NCI-H69 (cell line): ENCODE results near the gene ZNF280D.
"Not testable (repeated sequence)": the region's sequence is repeated elsewhere in the genome, so short reads cannot be mapped to it uniquely, and the experiment has no call there.

Experiments used
- DNase-seq: peaks from one replicate; lab custom pipeline; 2025; lab: John Stamatoyannopoulos, UW

Gene ZNF280D, protein sequence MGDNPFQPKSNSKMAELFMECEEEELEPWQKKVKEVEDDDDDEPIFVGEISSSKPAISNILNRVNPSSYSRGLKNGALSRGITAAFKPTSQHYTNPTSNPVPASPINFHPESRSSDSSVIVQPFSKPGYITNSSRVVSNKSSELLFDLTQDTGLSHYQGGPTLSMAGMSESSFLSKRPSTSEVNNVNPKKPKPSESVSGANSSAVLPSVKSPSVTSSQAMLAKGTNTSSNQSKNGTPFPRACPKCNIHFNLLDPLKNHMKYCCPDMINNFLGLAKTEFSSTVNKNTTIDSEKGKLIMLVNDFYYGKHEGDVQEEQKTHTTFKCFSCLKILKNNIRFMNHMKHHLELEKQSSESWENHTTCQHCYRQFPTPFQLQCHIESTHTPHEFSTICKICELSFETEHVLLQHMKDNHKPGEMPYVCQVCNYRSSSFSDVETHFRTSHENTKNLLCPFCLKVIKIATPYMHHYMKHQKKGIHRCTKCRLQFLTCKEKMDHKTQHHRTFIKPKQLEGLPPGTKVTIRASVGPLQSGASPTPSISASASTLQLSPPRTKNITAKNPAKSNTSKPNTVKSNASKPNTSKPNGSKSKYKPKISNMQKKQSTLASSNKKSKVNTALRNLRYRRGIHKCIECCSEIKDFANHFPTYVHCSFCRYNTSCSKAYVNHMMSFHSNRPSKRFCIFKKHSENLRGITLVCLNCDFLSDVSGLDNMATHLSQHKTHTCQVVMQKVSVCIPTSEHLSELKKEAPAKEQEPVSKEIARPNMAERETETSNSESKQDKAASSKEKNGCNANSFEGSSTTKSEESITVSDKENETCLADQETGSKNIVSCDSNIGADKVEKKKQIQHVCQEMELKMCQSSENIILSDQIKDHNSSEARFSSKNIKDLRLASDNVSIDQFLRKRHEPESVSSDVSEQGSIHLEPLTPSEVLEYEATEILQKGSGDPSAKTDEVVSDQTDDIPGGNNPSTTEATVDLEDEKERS

DNA sequence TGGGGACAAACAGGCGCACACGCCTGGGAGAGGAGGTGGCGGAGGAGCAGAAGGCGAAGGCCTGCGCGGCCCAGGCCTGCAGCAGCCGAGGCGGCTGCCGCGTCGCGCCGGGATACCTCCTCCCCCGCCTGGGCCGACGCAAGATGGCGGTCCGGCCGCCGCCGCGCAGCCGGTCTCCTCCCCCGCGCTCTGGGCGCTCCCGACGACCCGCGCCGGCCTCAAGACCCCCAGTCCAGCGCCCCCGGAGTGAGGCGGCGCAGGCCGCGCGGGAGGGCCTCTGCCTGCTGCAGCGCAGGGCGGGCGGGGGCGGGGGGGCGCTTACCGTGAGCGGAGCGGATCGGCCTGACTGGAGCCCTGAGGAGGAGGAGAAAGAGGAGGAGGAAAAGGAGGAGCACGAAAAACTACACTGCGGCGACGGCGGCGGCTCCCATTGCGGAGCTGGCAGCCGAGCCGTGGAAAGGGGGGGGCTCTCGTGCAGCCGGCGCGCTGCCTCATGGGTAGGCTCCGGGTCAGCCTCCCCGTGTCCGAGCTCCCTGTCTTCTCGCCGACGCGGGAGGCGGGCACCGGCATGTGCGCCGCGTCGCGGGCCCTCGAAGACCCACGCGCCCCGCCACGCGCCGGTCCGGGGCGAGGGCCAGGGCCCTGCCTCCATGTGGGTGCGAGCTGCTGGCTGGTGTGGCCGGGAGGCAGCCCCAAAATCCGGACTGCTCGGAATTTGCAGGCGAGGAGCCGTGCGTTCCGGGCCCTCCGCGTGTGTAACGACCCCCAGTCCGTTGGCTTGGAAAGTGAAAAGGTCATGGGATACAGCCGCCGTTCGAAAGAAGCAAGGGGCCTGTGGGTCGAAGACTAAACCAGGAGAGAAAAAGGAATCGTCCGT, at the start of gene ZNF280D:
Gene ZNF280D (minus strand): TSS at position 374 of the 877 bp plus-strand sequence. CDS start 26,400 bp downstream, outside the sequence.
- DNase-seq = peak; percentile 95

DNA sequence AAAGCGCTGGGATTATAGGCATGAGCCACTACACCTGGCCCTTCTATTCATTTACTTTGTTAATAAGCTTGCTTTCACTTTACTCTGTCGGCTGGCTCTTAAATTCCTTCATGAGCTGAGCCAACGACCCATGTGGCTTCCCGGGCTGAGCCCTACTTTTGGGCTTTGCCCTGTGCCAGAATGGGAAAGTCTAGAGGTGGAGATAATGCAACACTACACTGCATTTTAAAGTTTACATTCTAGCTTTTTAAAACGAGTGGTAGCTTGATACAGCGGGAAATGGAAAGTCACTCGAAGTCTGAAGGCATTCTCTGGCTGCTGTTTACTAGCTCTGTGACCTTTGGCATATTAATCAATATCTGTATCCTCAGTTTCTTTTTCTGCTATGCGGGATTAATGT, 49.0 kb upstream of the ZNF280D start:
- DNase-seq = no peak

- no peak for DNase-seq
Measured at GRCh38 chr15:56781666-56782065, 48.4 kb upstream of the ZNF280D start.

- DNase-seq = not testable (repeated sequence)
Measured at GRCh38 chr15:56780102-56780725, 46.9 kb upstream of the ZNF280D start.

GRCh38 chr15:56779449-56779848, 46.1 kb upstream of the ZNF280D start:
- DNase-seq = not testable (repeated sequence)

DNA sequence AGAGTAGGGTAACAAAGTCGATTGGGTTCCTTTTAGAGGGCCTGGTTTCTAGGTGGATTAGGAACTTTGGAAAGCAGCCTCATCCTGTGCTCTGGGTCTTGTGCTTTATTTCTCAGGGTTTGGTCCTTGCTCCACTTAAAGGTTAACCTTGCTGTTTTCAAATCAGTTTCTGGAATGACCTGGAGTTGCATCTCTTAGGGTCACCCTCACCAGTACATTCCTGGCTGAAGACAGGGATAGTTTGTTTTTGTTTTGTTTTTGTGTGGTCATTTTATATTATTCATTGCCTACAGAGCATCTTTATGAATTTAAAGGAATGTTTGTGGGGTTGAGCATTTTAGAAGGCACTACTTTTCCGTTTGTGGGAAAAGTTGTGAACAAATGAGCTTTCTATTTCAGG, 45.5 kb upstream of the ZNF280D start:
- DNase-seq = no peak

GRCh38 chr15:56776839-56777238, 43.5 kb upstream of the ZNF280D start:
- no peak for DNase-seq

DNA sequence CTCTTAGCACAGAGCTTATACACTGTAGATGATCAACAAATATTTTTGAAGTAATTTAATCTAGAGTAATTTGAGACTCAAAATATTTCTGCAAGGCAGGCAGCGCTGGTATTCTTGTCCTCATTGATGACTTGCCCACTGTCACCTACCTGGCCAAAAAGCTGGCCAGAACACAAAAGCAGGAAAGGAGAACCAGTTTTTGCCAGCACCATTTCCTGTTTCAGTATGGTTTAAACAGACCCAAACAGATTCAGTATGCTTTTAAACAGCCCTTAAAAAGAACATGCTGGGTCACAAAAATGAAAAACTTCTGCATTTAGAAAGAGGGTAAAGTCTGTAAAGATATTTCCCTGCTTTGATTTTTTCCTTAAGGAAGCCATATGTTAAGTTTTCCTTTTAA, 42.3 kb upstream of the ZNF280D start:
- no peak for DNase-seq

GRCh38 chr15:56774356-56774755, 41.0 kb upstream of the ZNF280D start:
- DNase-seq = no peak

DNA sequence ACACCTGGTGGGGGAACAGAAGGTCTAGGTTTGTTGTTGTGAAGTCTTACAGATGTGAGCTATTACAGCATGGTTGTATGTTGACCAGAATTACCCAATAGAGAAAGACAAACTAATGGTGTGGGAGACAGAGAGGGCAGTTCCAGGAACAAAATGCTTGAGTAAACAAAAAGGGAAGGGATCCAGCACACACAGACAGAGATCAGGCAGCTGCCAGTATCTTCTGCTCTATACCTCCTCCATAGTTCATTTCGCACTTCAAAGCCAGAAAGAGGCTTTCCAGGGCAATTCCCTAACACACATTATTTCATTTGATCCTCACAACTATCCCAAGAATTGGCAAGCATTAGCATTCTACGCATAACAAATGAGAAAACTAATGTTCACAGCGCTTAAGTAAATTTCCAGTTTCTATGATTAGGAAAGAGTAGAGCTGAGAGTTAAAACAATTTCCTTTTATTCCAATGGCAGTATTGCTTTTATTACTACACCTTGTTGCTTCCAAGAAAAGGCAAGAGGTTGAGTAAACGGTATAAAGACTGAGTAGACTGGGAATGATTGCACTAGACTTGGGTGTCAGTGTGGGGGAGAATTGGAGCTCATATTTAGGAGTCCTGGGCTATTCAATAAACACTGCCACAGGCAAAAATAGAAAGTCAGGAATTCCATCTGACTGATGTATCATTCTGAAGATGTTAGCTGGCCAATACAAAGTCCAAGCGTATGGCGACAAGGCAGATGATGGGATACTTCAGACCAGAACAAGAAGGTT, 39.7 kb upstream of the ZNF280D start:
- peak; percentile 41 for DNase-seq

- no peak for DNase-seq
Measured at GRCh38 chr15:56770173-56770572, 36.9 kb upstream of the ZNF280D start.

GRCh38 chr15:56767315-56767714, 34.0 kb upstream of the ZNF280D start:
- DNase-seq = no peak

DNA sequence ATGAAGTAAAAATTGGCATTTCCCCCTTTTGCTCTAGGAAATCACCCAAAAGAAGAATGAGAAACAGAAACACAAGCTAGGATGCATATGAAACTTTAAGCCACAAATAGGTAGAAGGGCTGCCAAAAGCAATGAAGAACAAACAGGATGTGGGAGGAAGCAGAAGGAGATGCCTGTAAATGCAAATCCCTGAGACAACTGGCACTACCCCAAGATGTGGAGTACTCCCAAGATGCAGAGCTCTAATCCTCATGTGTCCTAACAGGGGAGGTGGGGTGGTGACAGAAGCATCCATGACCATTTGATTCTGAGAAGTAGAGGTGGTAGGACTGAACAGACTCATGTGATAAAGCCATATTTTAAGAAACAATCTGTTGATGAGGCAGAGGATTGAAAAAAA, 31.9 kb upstream of the ZNF280D start:
- no peak for DNase-seq

GRCh38 chr15:56763141-56763895, 30.0 kb upstream of the ZNF280D start:
- no peak for DNase-seq

- peak; percentile 13 for DNase-seq
Measured at GRCh38 chr15:56760186-56760585, 26.9 kb upstream of the ZNF280D start.

- no peak for DNase-seq
Measured at GRCh38 chr15:56759450-56759845, 26.1 kb upstream of the ZNF280D start.

- DNase-seq = no peak
Measured at GRCh38 chr15:56758770-56759449, 25.6 kb upstream of the ZNF280D start.

DNA sequence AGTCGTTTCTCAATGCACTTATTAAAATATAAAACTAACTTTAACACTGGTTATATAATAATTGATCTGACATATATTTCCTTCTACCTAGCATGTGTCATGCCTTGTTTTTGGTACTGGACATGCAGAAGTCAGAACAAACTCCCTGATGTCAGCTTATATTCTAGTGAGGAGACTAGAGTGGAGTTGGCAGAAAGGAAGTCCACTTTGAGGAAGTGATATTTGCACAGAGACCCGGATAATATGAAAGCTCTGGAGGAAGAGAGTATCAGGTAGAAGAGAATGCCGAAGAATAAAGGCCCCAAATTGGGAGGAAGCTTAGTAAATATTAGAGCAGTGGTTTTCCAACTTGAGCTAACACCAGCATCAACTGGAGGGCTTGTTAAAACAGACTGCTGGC, 24.6 kb upstream of the ZNF280D start:
- DNase-seq = no peak

- no peak for DNase-seq
Measured at GRCh38 chr15:56754772-56755370, 21.6 kb upstream of the ZNF280D start.
